Fibroblast of gingiva (primary cell): ENCODE measurements around the gene TOR1B.
A peak's percentile ranks its signal among the peaks of the same experiment; 100 is the strongest.
"Not testable (repeated sequence)": the region's sequence is repeated elsewhere in the genome, so short reads cannot be mapped to it uniquely, and the experiment has no call there.

Experiments
- DNase-seq: peaks from one replicate; pipeline ENCODE4 v3.0.0-alpha.2; 2011; ENCODE audit warnings: low read depth

TOR1B gene

GRCh38 chr9:129776938-129777768 is 25.8 kb upstream of the TOR1B start:
- peak; percentile 99 for DNase-seq

- no peak for DNase-seq
Observed at GRCh38 chr9:129777769-129778130, 25.2 kb upstream of the TOR1B start.

DNA sequence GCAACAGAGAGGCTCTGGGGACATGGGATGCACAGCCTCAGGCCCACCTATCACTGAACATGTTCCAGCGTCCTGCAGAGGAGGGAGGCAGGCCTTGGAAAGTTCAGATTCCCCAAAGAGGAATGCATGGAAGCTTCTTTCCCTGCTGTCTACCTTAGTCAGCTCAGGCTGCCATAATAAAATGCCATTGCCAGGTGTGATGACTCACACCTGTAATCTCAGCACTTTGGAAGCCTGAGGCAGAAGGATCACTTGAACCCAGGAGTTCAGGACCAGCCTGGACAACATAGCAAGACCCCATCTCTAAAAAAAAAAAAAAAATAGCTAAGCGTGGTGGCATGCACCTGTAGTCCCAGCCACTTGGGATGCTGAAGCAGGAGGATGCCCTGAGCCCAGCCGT is 24.5 kb upstream of the TOR1B start:
- DNase-seq, result no peak

DNA sequence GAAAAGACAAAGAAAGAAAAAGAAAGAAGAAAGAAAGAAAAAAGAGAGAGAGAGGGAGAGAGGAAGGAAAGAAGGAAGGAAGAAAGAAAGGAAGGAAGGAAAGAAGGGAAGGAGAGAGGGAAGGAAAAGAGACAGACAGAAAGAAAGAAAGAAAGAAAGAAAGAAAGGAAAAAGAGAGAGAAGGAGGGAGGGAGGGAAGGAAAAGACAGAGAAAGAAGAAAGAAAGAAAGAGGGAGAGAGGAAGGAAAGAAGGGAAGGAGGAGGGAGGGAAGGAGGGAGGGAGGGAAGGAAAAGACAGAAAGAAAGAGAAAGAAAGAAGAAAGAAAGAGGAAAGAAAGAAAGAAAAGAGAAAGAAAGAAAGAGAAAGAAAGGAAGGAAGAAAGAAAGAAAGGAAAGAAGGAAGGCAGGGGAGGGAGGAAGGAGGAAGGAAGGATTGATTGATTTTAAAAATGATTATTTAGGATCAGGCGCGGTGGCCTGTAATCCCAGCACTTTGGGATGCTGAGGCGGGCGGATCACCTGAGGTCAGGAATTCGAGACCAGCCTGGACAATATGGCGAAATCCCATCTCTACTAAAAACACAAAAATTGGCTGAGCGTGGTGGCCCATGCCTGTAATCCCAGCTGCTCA is 23.3 kb upstream of the TOR1B start:
- no peak for DNase-seq

DNA sequence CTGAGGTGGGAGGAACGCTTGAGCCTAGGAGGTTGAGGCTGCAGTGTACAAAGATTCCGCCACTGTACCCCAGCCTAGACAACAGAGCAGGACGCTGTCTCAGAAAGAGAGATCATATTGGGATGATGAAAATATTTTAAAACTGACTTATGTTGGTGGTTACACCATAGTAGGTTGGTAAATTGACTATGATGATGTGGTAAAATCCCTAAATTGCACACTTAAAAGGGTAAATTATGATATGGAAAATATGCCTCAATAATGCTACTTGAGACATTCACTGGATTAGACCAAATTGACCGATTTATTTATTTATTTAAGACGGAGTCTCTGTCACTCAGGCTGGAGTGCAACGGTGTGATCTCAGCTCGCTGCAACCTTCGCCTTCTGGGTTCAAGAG is 21.9 kb upstream of the TOR1B start:
- no peak for DNase-seq

GRCh38 chr9:129781981-129782380 is 21.0 kb upstream of the TOR1B start:
- DNase-seq, result no peak

DNA sequence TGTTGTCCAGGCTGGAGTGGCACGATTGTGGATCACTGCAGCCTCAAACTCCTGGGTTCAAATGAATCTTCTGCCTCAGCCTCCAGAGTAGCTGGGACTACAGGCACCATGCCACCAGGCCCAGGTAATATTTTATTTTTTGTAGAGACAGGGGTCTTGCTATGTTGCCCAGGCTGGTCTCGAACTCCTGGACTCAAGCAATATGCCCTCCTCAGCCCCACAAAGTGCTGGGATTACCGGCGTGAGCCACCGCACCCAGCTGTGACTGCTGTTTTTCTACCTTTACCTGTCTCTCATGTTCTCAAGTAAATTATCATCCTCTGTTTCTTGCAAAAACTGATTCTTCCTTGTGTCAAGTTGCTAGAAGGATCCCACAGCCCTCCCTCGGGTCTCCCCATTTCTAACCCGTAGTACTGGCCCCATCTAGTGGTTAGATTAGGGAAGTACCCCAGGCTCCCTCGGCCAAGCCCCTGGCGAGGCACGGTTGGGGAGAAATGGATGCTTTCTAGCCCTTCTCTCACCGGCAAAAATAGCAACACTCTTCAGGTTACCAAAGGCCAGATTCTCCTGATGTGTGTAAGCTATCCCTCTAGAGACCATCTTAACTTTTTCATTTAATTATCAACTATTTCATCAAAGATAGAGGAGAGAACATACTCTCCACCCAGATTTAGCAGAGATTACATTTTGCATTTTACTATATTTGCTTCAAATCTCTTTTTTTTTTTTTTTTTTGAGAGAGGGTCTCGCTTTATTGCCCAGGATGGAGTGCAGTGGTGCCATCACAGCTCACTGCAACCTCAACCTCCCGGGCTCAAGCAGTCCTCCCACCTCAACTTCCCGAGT is 19.2 kb upstream of the TOR1B start:
- peak; percentile 62 for DNase-seq

DNA sequence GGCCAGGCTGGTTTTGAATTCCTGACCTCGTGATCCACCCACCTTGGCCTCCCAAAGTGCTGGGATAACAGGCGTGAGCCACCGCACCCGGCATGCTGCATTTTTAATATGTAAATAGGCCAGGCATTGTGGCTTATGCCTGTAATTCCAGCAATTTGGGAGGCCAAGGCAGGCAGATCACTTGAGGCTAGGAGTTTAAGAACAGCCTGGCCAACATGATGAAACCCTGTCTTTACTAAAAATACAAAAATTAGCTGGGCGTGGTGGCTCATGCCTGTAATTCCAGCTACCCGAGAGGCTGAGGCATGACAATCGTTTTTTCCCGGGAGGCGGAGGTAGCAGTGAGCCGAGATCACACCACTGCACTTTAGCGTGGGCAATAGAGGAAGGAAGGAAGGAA is 18.0 kb upstream of the TOR1B start:
- not testable (repeated sequence) for DNase-seq

DNA sequence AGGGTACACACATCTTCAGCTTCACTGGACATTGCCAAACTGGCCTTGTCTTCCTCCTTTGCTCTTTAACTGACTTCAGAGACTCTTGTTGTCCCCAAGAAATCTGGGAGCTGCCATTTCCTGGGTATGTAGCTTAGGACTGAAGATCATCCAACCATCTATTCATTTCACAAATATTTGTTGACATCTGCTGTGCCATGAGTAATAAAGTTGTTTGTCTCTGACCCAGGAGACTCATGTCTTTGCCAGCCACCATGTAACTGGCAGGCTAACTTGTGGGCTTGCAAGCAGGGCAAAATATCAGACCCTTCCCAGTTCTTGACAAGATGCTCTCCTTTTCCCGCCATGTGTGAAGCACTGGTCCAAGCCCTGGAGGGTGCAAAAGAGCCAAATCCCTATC is 17.1 kb upstream of the TOR1B start:
- no peak for DNase-seq

- DNase-seq, result no peak
Observed at GRCh38 chr9:129786481-129786880, 16.5 kb upstream of the TOR1B start.

- DNase-seq, result no peak
Observed at GRCh38 chr9:129794549-129794948, 8.4 kb upstream of the TOR1B start.

DNA sequence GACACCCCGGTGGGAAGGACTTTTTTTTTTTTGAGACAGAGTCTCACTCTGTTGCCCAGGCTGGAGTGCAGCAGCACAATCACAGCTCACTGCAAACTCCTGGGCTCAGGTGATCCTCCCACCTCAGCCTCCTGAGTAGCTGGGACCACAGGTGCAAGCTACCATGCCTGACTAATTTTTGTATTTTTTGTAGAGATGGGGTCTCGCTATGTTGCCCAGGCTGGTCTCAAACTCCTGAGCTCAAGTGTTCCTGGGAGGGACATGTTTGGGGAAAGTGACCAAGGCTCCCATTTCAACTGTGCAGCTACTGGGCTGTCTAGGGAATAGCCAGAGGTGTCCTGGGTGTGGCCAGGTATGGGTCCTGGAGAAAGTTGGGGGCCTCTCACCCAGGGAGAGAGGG is 7.0 kb upstream of the TOR1B start:
- DNase-seq, result not testable (repeated sequence)

GRCh38 chr9:129798973-129799372 is 4.0 kb upstream of the TOR1B start:
- no peak for DNase-seq

DNA sequence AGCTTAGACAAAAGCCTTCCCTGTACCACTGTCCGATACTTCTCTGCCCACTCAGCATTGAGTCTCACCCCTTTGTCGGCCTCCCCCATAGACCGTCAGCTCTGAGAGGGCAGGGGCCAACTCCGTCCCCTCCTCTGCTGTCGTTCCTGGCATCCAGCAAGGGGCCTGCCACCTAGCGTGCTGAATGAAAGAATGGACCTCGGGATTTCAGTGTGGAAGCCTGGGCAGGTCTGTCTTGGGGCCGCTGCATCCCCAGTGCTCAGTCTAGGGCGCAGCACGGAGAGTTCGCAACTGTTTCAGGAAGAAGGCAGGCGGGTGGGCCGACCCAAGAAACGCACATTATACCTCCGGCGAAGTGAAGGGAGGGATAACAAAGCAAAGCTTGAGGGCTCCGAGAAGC is 1.5 kb upstream of the TOR1B start:
- DNase-seq, result no peak

DNA sequence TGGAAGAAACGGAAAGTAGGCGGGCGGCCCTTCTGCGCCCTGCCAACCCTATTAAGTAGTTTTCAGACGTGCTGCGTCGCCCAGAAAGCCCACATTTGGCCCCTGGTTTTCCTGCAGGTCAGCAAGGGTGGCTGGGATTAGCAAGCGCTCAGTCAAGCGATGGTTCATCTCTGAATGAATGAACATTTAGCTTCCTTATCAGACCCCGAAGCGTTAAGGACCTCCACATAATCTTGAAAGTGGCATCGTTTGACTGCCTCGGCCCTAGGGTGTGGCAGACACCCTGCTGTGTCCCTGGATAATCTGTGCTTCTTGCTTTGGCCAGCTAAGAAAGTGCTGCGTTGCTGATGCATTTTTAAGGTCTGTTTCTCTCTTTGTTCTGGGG is 684 bp downstream of the TOR1B start:
- no peak for DNase-seq

DNA sequence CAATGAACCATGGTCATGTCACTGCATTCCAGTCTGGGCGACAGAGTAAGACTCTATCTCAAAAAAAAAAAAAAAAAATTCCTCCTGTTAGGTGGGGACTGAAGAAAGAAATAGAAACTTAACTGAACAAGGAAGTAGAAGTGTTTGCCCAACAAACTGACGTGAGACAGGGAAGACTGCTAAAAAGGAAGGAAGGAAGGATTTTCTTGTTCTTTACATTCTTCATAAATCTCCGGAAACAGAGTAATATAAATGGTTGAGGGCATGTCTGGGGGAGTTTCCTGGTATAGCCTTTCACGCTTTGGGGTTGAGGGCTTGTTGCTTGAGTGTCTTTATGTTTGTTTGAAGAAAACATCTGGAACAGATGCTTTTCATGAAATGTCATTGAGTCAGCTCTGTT is 3.1 kb downstream of the TOR1B start:
- DNase-seq, result no peak

DNA sequence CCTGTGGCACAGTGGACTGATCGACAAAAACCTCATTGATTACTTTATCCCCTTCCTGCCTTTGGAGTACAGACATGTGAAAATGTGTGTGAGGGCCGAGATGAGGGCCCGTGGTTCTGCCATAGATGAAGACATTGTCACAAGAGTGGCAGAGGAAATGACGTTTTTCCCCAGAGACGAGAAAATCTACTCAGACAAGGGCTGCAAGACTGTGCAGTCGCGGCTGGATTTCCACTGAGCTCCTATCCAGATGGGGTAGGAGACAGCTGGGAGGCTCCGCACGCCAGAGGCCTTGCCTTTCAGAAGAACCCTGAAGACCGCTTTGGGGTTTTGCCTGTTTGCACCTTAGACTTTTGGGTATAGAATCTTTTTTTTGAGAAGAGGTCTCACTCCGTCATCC is 6.4 kb downstream of the TOR1B start:
- no peak for DNase-seq

DNA sequence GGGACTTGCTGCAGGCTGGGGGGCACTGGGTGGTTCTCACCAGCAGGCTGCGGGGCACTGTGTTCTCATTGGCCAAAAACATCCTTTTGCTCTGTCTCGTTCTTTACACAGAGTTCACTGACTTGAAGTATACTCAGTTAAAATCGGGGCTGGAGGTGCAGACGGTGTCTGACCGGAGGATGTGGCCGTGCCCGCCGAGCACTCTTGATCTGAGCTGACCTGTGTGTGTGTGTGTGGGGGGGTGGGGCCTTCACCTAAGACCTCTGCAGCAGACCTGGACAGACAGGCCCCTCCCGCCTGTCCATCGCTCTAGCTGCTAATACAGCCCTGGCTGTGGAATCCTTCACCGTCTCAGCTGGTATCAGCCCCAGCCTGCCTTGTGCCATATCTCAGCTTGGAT is 7.1 kb downstream of the TOR1B start:
- no peak for DNase-seq

- DNase-seq, result no peak
Observed at GRCh38 chr9:129810788-129811187, 7.8 kb downstream of the TOR1B start.

- DNase-seq, result no peak
Observed at GRCh38 chr9:129811967-129812363, 9.0 kb downstream of the TOR1B start.

DNA sequence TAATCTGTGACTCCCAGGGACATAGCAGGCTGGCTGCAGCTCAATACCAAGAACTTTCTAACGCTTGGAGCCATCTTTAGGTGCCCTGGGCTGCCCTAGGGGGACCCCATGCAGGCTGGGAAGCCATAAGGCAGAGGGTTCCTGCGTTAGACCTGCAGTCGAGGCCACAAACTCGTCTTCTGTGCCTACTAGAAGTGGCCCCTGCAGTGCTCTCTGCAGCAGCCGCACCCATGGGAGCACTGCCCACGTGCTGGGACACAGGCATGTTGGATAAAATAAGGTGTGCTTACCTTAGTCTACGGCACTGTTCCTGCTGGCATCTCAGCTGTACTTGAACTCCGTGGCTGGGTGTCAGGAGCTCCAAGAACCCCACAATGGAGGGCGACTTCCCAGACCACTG is 9.4 kb downstream of the TOR1B start:
- DNase-seq, result no peak

DNA sequence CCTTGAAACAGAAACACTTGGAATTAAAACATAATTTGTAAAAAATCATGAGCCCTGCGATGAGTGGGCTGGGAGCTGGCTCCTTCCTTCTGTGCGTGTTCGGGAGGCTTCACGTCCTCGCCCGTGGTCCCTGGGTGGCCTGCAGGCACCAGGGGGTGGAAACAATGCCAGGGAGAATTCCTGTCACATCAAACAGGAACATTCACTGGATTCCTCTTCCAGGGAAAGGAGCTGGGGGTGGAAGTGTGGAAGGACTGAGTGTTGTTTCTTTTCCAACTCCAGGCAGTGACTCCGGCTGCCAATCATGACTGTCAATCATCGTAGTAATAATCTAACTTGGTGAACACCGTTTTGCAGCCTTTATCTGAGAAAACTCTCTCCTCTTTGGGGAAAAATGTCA is 10.7 kb downstream of the TOR1B start:
- DNase-seq, result no peak
